DND-41 (cell line): ENCODE data around the gene OR6C76.
"Not testable (repeated sequence)": the region's sequence is repeated elsewhere in the genome, so short reads cannot be mapped to it uniquely, and the experiment has no call there.

ENCODE experiments used
- EZH2 ChIP-seq: IDR thresholded peaks from 3 replicates; pipeline ENCODE4 v1.6.1; 2012; ENCODE audit warnings: borderline replicate concordance, low read depth, mild to moderate bottlenecking, moderate library complexity, low read length, inconsistent platforms; ENCODE audit not compliant: severe bottlenecking
- TF ChIP-seq, protein P1 (sequence below): IDR thresholded peaks from 2 replicates; pipeline ENCODE4 v1.5.1; 2012; ENCODE audit warnings: borderline replicate concordance, low read length, moderate library complexity, mild to moderate bottlenecking; ENCODE audit not compliant: poor library complexity, severe bottlenecking; ENCODE audit errors: extremely low read depth

DNA sequence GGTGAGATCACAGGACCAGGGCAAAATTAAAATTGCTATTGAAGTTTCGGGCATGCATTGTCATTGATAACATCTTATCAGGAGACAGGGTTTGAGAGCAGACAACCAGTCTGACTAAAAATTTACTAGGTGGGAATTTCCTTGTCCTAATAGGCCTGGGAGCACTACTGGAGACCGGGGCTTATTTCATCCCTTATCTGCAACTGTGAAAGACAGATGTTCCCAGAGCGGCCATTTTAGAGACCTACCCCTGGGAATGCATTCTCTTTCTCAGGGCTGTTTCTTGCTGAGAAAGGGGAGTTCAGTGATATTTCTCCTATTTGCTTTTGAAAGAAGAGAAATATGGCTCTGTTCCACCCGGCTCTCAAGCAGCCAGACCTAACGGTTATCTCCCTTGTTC is 15.2 kb downstream of the OR6C76 start:
- TF ChIP-seq, protein P1, sequence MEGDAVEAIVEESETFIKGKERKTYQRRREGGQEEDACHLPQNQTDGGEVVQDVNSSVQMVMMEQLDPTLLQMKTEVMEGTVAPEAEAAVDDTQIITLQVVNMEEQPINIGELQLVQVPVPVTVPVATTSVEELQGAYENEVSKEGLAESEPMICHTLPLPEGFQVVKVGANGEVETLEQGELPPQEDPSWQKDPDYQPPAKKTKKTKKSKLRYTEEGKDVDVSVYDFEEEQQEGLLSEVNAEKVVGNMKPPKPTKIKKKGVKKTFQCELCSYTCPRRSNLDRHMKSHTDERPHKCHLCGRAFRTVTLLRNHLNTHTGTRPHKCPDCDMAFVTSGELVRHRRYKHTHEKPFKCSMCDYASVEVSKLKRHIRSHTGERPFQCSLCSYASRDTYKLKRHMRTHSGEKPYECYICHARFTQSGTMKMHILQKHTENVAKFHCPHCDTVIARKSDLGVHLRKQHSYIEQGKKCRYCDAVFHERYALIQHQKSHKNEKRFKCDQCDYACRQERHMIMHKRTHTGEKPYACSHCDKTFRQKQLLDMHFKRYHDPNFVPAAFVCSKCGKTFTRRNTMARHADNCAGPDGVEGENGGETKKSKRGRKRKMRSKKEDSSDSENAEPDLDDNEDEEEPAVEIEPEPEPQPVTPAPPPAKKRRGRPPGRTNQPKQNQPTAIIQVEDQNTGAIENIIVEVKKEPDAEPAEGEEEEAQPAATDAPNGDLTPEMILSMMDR, result not testable (repeated sequence)
- TF ChIP-seq EZH2, result not testable (repeated sequence)
